Loucy (cell line): Measurements from ENCODE around the gene MAPRE2.

Source experiments
- CTCF ChIP-seq: fragments of 200-600 bp; sonication (generic); conservative IDR thresholded peaks from 2 replicates; pipeline ENCODE4 v1.5.1; 2014; ENCODE audit warnings: mild to moderate bottlenecking, antibody characterized with exemption, low read length
- EZH2phosphoT487 ChIP-seq: fragments of 200-600 bp; IDR thresholded peaks from 2 replicates; pipeline ENCODE4 v1.6.1; 2018; ENCODE audit warnings: antibody characterized with exemption, mild to moderate bottlenecking, moderate library complexity, borderline replicate concordance

DNA sequence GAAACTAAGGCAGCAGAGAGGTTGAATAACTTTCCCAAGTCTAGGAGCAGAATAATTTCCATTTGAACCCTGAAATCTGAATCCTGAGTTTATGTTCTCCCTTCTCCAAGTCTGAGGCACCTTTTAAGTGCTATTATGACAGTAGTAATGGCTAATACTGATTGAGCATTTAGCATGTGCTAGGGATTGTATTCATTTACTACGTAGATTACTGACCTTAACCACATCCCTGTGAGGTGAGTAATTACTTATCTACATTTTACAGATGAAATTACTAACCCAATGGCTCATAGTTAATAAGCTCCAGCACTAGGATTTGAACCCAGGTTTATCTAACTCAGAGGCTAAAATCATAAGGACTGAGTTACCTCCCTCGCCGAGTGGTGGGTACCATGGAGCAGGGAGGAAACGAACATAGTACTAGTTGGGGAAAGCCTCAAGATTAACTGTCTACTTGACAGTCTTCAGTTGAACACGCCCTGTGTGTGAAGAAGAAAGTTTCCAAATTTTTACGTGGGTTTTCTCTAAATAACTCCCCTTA, 93.0 kb downstream of the MAPRE2 start:
- TF ChIP-seq CTCF (no peak), EZH2phosphoT487 (no peak)
